Epithelial cell of esophagus (primary cell): Measurements from ENCODE around the gene EIF4ENIF1.

Experiments
- DNase-seq: peaks from one replicate; pipeline ENCODE4 v3.0.0; 2010; ENCODE audit warnings: low read depth
- H3K4me3 ChIP-seq: 2 replicates; pipeline ENCODE4 v1.5.1; 2011; ENCODE audit warnings: mild to moderate bottlenecking, low read length, control low read depth
- TF ChIP-seq, protein P1 (sequence below): IDR thresholded peaks from 2 replicates; pipeline ENCODE4 v1.5.1; 2011; ENCODE audit warnings: low read depth, mild to moderate bottlenecking, low read length, control low read depth, inconsistent platforms; ENCODE audit not compliant: insufficient read depth; ENCODE audit errors: missing control alignments

EIF4ENIF1 gene

DNA sequence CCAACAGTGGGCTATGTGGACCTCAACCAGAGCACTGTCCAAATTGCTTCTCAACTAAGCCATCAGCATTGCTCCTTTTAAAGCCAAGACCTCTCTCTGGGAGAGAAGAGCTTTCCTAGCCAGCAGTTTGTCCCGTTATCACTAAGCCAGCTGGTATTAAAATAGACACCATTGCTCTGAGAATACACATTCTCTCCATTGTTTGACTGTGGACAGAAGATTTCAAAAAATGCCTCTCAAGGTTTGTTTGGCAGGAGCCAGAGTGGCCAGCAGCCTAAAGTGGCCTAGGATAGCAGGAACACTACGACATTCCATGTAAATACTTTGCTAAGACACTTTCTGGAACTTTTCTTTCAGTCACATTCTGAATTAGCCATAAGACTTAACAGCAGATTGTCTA is 41.3 kb downstream of the EIF4ENIF1 start:
- TF ChIP-seq, protein P1, sequence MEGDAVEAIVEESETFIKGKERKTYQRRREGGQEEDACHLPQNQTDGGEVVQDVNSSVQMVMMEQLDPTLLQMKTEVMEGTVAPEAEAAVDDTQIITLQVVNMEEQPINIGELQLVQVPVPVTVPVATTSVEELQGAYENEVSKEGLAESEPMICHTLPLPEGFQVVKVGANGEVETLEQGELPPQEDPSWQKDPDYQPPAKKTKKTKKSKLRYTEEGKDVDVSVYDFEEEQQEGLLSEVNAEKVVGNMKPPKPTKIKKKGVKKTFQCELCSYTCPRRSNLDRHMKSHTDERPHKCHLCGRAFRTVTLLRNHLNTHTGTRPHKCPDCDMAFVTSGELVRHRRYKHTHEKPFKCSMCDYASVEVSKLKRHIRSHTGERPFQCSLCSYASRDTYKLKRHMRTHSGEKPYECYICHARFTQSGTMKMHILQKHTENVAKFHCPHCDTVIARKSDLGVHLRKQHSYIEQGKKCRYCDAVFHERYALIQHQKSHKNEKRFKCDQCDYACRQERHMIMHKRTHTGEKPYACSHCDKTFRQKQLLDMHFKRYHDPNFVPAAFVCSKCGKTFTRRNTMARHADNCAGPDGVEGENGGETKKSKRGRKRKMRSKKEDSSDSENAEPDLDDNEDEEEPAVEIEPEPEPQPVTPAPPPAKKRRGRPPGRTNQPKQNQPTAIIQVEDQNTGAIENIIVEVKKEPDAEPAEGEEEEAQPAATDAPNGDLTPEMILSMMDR, result no peak
- DNase-seq, result no peak
- H3K4me3 ChIP-seq, result no peak overlapping the region

DNA sequence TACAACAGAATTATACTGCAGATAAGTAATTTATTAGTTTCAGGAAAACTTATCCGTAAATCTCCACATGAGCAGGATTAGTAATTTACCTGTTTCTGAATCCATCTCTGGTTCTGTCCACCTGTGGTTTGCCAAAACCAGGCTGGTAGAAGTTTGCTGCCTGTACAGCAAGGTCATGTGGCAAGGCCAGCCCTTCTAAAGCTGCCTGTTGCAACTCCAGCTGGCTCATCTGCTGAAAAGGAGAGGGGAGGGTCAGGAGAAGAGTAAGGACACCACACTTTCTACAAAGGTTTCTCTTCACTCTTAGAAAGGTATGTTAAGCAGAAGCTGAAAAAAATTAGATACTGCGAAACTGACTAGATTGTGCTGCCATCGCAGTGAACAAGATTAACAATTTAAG is 42.3 kb downstream of the EIF4ENIF1 start:
- TF ChIP-seq, protein P1, result no peak
- no peak for DNase-seq
- H3K4me3 ChIP-seq, result no peak overlapping the region

DNA sequence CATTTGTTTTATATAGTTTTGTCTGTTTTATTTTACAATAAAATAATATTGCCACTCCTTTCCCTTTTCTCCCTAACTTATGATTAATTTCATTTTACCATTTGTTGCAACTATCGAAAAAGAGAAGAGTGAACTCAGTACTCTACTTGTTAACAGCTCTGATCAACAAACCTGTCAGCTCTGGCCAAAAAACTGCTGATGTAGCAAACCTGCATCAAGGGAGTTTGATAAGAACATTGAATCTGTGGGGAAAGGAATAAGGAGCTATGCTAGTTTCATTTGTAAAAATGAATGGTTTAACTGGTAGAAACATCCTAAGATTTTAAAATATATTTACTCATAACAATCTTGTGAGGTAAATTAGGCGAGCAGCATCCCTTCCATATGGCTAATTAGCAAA is 42.9 kb downstream of the EIF4ENIF1 start:
- no peak for DNase-seq
- TF ChIP-seq, protein P1, result no peak

DNA sequence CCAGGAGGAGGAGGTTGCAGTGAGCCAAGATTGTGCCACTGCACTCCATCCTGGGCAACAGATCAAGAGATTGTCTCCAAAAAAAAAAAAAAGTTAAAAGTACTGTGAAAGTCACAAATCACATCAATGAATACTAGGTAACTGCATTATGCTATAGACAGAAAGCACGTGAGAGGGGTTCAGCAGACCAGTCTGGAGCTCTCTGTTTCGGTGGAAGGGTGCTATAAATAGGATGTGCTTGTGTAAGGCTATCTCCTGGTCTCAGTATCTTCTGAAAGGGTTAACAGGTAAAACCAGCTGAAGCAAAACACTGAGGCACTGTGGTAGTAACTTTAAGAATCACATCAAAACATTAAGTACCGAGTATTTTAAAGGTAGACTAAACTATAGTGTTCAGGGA is 43.4 kb downstream of the EIF4ENIF1 start:
- no peak overlapping the region for H3K4me3 ChIP-seq
- DNase-seq, result no peak
- TF ChIP-seq, protein P1, result no peak

More for the DNA sequence above, 42.9 kb downstream of the EIF4ENIF1 start:
- no peak overlapping the region for H3K4me3 ChIP-seq

DNA sequence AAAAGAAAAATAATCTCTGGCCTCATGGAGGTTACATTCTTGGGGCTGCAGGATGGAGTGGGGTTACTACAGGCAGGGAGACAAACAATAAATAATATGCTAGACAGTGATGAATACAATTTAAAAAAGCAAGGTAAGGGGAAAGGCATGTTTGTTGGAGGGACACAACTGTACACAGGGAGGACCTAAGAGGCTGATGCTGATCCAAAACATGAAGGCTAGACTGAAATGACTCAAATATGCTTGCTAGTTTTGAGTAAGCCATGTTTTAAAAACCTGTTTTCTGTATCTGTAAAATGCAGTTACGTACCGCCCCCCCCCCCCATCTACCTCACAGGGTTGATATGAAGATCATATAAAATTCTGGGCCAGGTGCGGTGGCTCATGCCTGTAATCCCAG is 44.0 kb downstream of the EIF4ENIF1 start:
- H3K4me3 ChIP-seq, result no peak overlapping the region
- TF ChIP-seq, protein P1, result no peak
- DNase-seq, result no peak

DNA sequence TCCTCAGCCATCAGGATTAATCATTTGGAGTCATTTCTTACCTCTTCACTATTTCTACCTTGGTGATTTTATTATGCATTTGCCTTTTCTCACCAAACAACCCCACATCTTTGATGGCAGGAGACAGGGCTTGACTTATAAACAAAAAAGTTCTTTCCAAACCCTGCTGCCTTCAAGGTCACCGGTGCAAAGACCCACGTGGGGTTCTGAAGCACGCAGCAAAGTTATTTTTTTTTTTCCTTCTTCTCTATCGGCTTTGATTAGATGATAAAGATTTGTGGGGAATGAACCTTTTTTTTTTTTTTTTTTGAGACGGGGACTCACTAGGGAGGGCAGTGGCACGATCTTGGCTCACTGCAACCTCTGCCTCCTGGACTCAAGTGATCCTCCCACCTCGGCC is 46.1 kb downstream of the EIF4ENIF1 start:
- DNase-seq, result no peak
- TF ChIP-seq, protein P1, result no peak
- H3K4me3 ChIP-seq, result no peak overlapping the region

DNA sequence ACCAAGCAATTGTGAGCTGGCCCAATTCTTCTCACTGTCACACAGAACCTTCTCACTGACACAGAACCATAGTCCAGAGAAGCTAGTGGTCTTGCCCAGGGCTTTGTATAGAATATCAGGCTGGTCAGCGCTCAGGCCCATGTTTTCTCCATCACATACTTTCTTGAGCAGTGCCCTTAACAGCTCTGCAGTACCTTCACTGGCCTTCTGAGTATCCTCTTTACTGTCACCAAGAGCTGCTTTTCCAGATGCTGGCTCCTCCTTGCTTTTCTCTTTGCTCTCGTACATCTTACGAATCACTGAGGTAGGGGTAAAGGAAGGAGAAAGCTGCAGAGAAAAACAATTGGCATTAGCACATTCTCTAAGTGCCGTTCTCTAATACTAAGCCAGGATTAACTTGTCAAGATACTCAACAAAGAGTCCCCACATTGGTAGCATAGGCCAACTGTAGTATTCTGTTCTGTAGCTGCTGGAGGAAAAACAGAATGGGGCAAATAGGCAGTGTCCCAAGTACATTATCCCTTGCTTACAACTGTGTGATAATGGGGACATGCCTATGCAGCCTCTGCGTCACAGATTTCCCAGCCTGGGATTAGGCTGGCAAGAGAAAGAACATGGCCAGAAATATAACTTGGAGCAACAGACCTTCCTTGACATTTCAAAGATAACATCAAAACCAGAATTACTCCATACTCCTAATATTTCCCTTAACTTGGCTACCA is 46.7 kb downstream of the EIF4ENIF1 start:
- H3K4me3 ChIP-seq, result no peak overlapping the region
- TF ChIP-seq, protein P1, result no peak
- no peak for DNase-seq
